OCI-LY1 (cell line): ENCODE results near the gene SSTR4.

ENCODE experiments used
- CTCF ChIP-seq: fragments of 200-600 bp; sonication (generic), shearing (Covaris generic); IDR thresholded peaks from 2 replicates; pipeline ENCODE4 v1.5.1; 2017; ENCODE audit warnings: mild to moderate bottlenecking, antibody characterized with exemption, low read length, moderate library complexity, mixed read lengths
- EZH2 ChIP-seq: fragments of 200-600 bp; sonication (generic), shearing (Covaris generic); IDR thresholded peaks from 2 replicates; pipeline ENCODE4 v1.8.0; 2017; ENCODE audit warnings: borderline replicate concordance, mixed run types, mild to moderate bottlenecking, antibody characterized with exemption, low read length, moderate library complexity, mixed read lengths

- TF ChIP-seq CTCF (no peak), EZH2 (no peak)
Observed at GRCh38 chr20:23063581-23063980, 28.5 kb downstream of the SSTR4 start.
